OCI-LY1 (cell line): ENCODE measurements around the gene SURF6.

Experiments used
- H2AFZ ChIP-seq: fragments of 200-600 bp; sonication (generic), shearing (Covaris generic); 2 replicates; pipeline ENCODE4 v1.6.0; 2014; ENCODE audit warnings: antibody characterized with exemption, mild to moderate bottlenecking, low read length
- H3F3A ChIP-seq: fragments of 200-600 bp; sonication (generic), shearing (Covaris generic); 2 replicates; pipeline ENCODE4 v1.6.0; 2014; ENCODE audit warnings: mild to moderate bottlenecking, antibody characterized with exemption, low read length, moderate library complexity; ENCODE audit not compliant: insufficient read depth
- H3K27ac ChIP-seq: fragments of 200-600 bp; sonication (generic); 2 replicates; pipeline ENCODE4 v1.5.1; 2014; ENCODE audit warnings: low read length, mixed run types, mild to moderate bottlenecking, low read depth; ENCODE audit not compliant: poor library complexity, severe bottlenecking
- H3K27me3 ChIP-seq: fragments of 200-600 bp; sonication (generic); 2 replicates; pipeline ENCODE4 v1.6.0; 2014; ENCODE audit warnings: antibody characterized with exemption, mild to moderate bottlenecking, low read length, moderate library complexity; ENCODE audit not compliant: insufficient read depth
- H3K36me3 ChIP-seq: fragments of 200-600 bp; sonication (generic); 2 replicates; pipeline ENCODE4 v1.6.1; 2014; ENCODE audit warnings: mild to moderate bottlenecking, antibody characterized with exemption, low read length, moderate library complexity, mixed read lengths; ENCODE audit not compliant: insufficient read depth
- H3K4me1 ChIP-seq: fragments of 200-600 bp; sonication (generic); 2 replicates; pipeline ENCODE4 v1.5.1; 2014; ENCODE audit warnings: mild to moderate bottlenecking, low read length, moderate library complexity; ENCODE audit not compliant: insufficient read depth, severe bottlenecking
- H3K4me2 ChIP-seq: fragments of 200-600 bp; sonication (generic), shearing (Covaris generic); 2 replicates; pipeline ENCODE4 v1.6.1; 2014; ENCODE audit warnings: low read length
- H3K4me3 ChIP-seq: fragments of 200-600 bp; sonication (generic); 2 replicates; pipeline ENCODE4 v1.5.1; 2014; ENCODE audit warnings: low read length, low read depth, mild to moderate bottlenecking, mixed read lengths; ENCODE audit not compliant: poor library complexity, severe bottlenecking
- H3K79me2 ChIP-seq: fragments of 200-600 bp; shearing (Covaris generic); 2 replicates; pipeline ENCODE4 v1.6.1; 2016; ENCODE audit warnings: mixed run types, low read length, mixed read lengths; ENCODE audit not compliant: insufficient read depth
- H3K9ac ChIP-seq: fragments of 200-600 bp; sonication (generic), shearing (Covaris generic); 2 replicates; pipeline ENCODE4 v1.6.1; 2014; ENCODE audit warnings: mild to moderate bottlenecking, low read length, mixed read lengths
- H3K9me2 ChIP-seq: fragments of 200-600 bp; sonication (generic), shearing (Covaris generic); 2 replicates; pipeline ENCODE4 v1.6.1; 2014; ENCODE audit warnings: low read depth, mild to moderate bottlenecking, low read length, mixed read lengths
- H3K9me3 ChIP-seq: fragments of 200-600 bp; shearing (Covaris generic); 2 replicates; pipeline ENCODE4 v1.6.1; 2014; ENCODE audit warnings: low read length, mixed read lengths
- H4K20me1 ChIP-seq: fragments of 200-600 bp; sonication (generic), shearing (Covaris generic); 2 replicates; pipeline ENCODE4 v1.6.0; 2016; ENCODE audit warnings: mild to moderate bottlenecking, low read length; ENCODE audit not compliant: insufficient read depth
- CTCF ChIP-seq: fragments of 200-600 bp; sonication (generic), shearing (Covaris generic); IDR thresholded peaks from 2 replicates; pipeline ENCODE4 v1.5.1; 2017; ENCODE audit warnings: mild to moderate bottlenecking, antibody characterized with exemption, low read length, moderate library complexity, mixed read lengths
- EZH2 ChIP-seq: fragments of 200-600 bp; sonication (generic), shearing (Covaris generic); IDR thresholded peaks from 2 replicates; pipeline ENCODE4 v1.8.0; 2017; ENCODE audit warnings: borderline replicate concordance, mixed run types, mild to moderate bottlenecking, antibody characterized with exemption, low read length, moderate library complexity, mixed read lengths

SURF6 gene

DNA sequence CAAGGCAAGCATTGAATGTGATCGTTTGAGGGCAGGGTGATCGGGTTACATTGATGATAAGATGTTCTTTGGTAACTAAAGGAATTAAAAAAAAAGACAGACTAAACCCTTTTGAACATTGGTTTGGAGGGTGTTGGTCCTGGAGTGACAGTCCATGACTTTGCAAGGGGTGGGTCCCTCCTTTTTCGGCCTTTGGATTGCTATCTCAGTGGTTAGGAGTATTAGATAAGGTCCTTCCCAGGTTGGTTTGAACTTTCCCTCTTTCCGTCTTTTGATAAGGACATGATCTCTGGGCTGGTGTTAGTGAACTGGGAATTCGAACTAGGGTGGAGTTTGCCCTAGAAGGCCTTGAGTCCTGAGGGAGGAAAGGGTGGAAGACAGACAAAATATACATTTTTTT lies 55.6 kb downstream of the SURF6 start:
- Histone ChIP-seq H4K20me1 (no peaks in the 10 kb centered on the region), H3K4me1 (no peaks in the 10 kb centered on the region), H3F3A (no peaks in the 10 kb centered on the region), H3K27ac (no peak overlapping the region), H3K4me2 (no peak overlapping the region), H3K9me3 (no peaks in the 10 kb centered on the region), H3K9ac (no peak overlapping the region), H3K36me3 (no peaks in the 10 kb centered on the region), H2AFZ (no peak overlapping the region), H3K27me3 (no peaks in the 10 kb centered on the region), H3K79me2 (no peaks in the 10 kb centered on the region), H3K9me2 (no peaks in the 10 kb centered on the region), H3K4me3 (no peak overlapping the region)
- TF ChIP-seq CTCF (no peak), EZH2 (no peak)
